Liver (tissue), 3 donors: ENCODE data around the gene DNAJB14.

Experiments used
- ATF3 ChIP-seq: IDR thresholded peaks from 2 replicates; pipeline ENCODE4 v1.6.1; 2016; ENCODE audit warnings: antibody characterized with exemption
- CTCF ChIP-seq: fragments of 150-350 bp; IDR thresholded peaks from 2 replicates; pipeline ENCODE4 v1.5.1; 2017; ENCODE audit warnings: improper control_type of control experiment, low read depth, low read length; ENCODE audit not compliant: missing input control
- FOXA1 ChIP-seq: IDR thresholded peaks from 2 replicates; pipeline ENCODE4 v1.6.1; 2016; ENCODE audit warnings: antibody characterized with exemption
- FOXA2 ChIP-seq: IDR thresholded peaks from 2 replicates; pipeline ENCODE4 v1.6.1; 2016; ENCODE audit warnings: antibody characterized with exemption
- JUND ChIP-seq, 2 donors: IDR thresholded peaks; 2 replicates each; pipeline ENCODE4 v1.6.1; 2016; ENCODE audit warnings: antibody characterized with exemption in 2 of 2
- MAX ChIP-seq: IDR thresholded peaks from 2 replicates; pipeline ENCODE4 v1.6.1; 2016; ENCODE audit warnings: antibody characterized with exemption
- NR2F2 ChIP-seq: IDR thresholded peaks from 2 replicates; pipeline ENCODE4 v1.6.1; 2016; ENCODE audit warnings: antibody characterized with exemption
- RAD21 ChIP-seq, 2 donors: IDR thresholded peaks; 2 replicates each; pipeline ENCODE4 v1.6.1; 2016; ENCODE audit warnings: antibody characterized with exemption in 2 of 2, mild to moderate bottlenecking in 2 of 2
- REST ChIP-seq: IDR thresholded peaks from 2 replicates; pipeline ENCODE4 v1.6.1; 2016; ENCODE audit warnings: antibody characterized with exemption, mild to moderate bottlenecking
- TAF1 ChIP-seq: conservative IDR thresholded peaks from 2 replicates; pipeline ENCODE4 v1.6.1; 2016; ENCODE audit warnings: antibody characterized with exemption, mild to moderate bottlenecking
- YY1 ChIP-seq: IDR thresholded peaks from 2 replicates; pipeline ENCODE4 v1.6.1; 2016; ENCODE audit warnings: antibody characterized with exemption, mild to moderate bottlenecking
- ZBTB33 ChIP-seq: IDR thresholded peaks from 2 replicates; pipeline ENCODE4 v1.6.1; 2016; ENCODE audit warnings: antibody characterized with exemption
- donor health status: healthy.
- donor health status: healthy.

GRCh38 chr4:99853999-99854398, 92.4 kb downstream of the DNAJB14 start:
- no peak for TF ChIP-seq CTCF
- TF ChIP-seq FOXA1, result no peak
- no peak for TF ChIP-seq REST
- TF ChIP-seq RAD21 (IDR thresholded peaks at IDR 0.05), result no peak
- no peak for TF ChIP-seq MAX
- TF ChIP-seq ATF3, result no peak
- TF ChIP-seq JUND (IDR thresholded peaks at IDR 0.05), result no peak
- no peak for TF ChIP-seq ZBTB33
- no peak for TF ChIP-seq FOXA2
- no peak for TF ChIP-seq TAF1
- TF ChIP-seq YY1, result no peak
- TF ChIP-seq NR2F2, result no peak
